ENCODE results near the gene HSPB2. TPM values are rescaled to one million over a fixed set of nuclear protein-coding genes. Genes with fewer than 3 reads are reported as not detected.
A peak's percentile ranks its signal among the peaks of the same experiment; 100 is the strongest.

The HSPB2 gene
- total and polyA plus RNA-seq, 8 donors, result 0.37 to 5.1 (median 3.0) TPM; not detected in 4

GRCh38 chr11:111923951-111924350, 11.4 kb downstream of the HSPB2 start:
- Histone ChIP-seq H3K4me3 (no peak overlapping the region), H3K9me3 (no peaks in the 10 kb centered on the region), H3K27me3 (no peaks in the 10 kb centered on the region), H3K36me3 (peaks cover 0 to 7% (median 2%) of the 10 kb centered on the region in 4 donors), H3K27ac (peak overlapping the region; percentile 81 to 93 (median 85)), H3K4me1 (peaks cover 39 to 79% (median 56%) of the 10 kb centered on the region in 4 donors)
- TF ChIP-seq POLR2AphosphoS5 (IDR thresholded peaks at IDR 0.05) (no peak), EP300 (IDR thresholded peaks at IDR 0.05) (no peak), POLR2A (IDR thresholded peaks at IDR 0.05) (no peak)
- TF ChIP-seq, protein P1, sequence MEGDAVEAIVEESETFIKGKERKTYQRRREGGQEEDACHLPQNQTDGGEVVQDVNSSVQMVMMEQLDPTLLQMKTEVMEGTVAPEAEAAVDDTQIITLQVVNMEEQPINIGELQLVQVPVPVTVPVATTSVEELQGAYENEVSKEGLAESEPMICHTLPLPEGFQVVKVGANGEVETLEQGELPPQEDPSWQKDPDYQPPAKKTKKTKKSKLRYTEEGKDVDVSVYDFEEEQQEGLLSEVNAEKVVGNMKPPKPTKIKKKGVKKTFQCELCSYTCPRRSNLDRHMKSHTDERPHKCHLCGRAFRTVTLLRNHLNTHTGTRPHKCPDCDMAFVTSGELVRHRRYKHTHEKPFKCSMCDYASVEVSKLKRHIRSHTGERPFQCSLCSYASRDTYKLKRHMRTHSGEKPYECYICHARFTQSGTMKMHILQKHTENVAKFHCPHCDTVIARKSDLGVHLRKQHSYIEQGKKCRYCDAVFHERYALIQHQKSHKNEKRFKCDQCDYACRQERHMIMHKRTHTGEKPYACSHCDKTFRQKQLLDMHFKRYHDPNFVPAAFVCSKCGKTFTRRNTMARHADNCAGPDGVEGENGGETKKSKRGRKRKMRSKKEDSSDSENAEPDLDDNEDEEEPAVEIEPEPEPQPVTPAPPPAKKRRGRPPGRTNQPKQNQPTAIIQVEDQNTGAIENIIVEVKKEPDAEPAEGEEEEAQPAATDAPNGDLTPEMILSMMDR (IDR thresholded peaks at IDR 0.05), result no peak
- intact Hi-C loops (cut with DNase I; ENCODE audit: low total_unique reads), result no loop called here
- DNase-seq, result no peak

- no peaks in the 10 kb centered on the region for H3K27me3 ChIP-seq
- intact Hi-C loops (cut with DNase I; ENCODE audit: low total_unique reads), result no loop called here
- peaks cover 0 to 7% (median 2%) of the 10 kb centered on the region in 4 donors for H3K36me3 ChIP-seq
- H3K4me1 ChIP-seq, result peaks cover 39 to 61% (median 51%) of the 10 kb centered on the region in 4 donors
- H3K9me3 ChIP-seq, result no peaks in the 10 kb centered on the region
- peak overlapping the region; percentile 85 to 93 (median 91) for H3K27ac ChIP-seq
- H3K4me3 ChIP-seq, result peak overlapping the region in 1 of 4 donors; percentile 37
- WGBS, 5 donors, result 90 to 95% (median 93%) methylated on average over 16 of the region's 16 CpGs
- no peak for DNase-seq
- no peak for TF ChIP-seq EP300 (IDR thresholded peaks at IDR 0.05)
- TF ChIP-seq POLR2AphosphoS5 (IDR thresholded peaks at IDR 0.05), result no peak
- TF ChIP-seq POLR2A (IDR thresholded peaks at IDR 0.05), result no peak
- TF ChIP-seq, protein P1 (IDR thresholded peaks at IDR 0.05), result no peak
These were observed 13.4 kb downstream of the HSPB2 start for GRCh38 chr11:111925953-111926352.

DNA sequence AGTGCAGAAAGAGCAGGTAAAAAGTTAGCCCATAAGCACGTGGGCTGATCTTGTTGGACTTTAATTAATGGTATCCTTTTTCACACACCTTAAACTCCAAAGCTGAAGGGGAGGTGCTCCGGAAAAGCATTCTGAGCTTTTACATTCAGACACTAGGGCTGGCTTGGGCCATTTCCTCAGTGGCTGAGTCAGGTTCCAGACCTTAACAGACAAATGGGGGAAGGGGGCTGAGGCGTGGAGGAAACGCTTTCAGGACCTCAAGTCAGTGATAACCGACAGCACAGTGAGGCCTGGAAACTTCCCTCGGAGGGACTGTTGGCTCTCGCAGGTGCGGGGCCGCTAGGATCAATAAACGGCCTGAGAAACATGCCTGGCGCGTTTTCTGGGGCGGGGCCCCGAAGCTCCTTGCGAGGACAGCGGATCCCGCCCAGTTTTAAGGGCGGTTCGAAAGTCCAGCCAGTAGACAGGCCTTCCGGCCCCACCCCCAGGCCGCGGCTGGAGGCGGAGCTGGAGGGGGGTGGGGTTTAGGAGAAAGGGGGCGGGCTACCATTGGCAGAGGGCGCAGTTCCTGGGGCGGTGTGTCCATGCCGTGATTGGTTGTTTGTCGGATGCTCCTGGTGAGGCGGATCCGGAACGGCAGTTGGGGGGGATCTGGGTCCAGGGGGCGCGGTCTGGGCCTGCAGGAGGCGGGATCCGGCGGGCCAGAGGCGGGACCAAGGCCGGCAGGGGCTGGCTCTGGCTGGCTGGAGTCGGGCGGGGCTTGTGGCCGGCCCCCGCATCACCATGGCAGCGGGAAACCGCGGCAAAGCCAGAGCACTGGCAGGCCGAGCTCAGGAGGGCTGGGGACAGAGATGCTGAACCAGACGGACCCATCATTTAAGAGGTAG, 14.2 kb downstream of the HSPB2 start:
- Histone ChIP-seq H3K4me1 (peaks cover 39 to 59% (median 50%) of the 10 kb centered on the region in 4 donors), H3K27me3 (no peaks in the 10 kb centered on the region), H3K9me3 (no peaks in the 10 kb centered on the region), H3K4me3 (peak overlapping the region; percentile 38 to 48 (median 41)), H3K36me3 (peaks cover 0 to 7% (median 2%) of the 10 kb centered on the region in 4 donors), H3K27ac (peak overlapping the region; percentile 85 to 93 (median 91))
- intact Hi-C loops (cut with DNase I; ENCODE audit: low total_unique reads), result no loop called here
- TF ChIP-seq EP300 (IDR thresholded peaks at IDR 0.05) (no peak), POLR2AphosphoS5 (IDR thresholded peaks at IDR 0.05) (peak; percentile 38 to 69 (median 56)), POLR2A (IDR thresholded peaks at IDR 0.05) (no peak)
- TF ChIP-seq, protein P1 (IDR thresholded peaks at IDR 0.05), result peak in 1 of 7 experiments; percentile 15
- 0 to 1% (median 1%) methylated on average over 24 to 47 of the region's 47 CpGs for WGBS, 5 donors
- DNase-seq, result peak; percentile 97 to 99

- peaks cover 0 to 6% (median 2%) of the 10 kb centered on the region in 4 donors for H3K36me3 ChIP-seq
- H3K4me3 ChIP-seq, result no peak overlapping the region
- H3K9me3 ChIP-seq, result no peaks in the 10 kb centered on the region
- no peaks in the 10 kb centered on the region for H3K27me3 ChIP-seq
- TF ChIP-seq POLR2AphosphoS5 (IDR thresholded peaks at IDR 0.05), result no peak
- no peak overlapping the region for H3K27ac ChIP-seq
- intact Hi-C loops (cut with DNase I; ENCODE audit: low total_unique reads), result loop anchor here (5.0 kb wide), 1 partner anchor 52 kb away; no protein-coding TSS in a partner anchor
- H3K4me1 ChIP-seq, result peaks cover 14 to 41% (median 20%) of the 10 kb centered on the region in 4 donors
- DNase-seq, result no peak
- WGBS, 5 donors, result 28 to 47% (median 42%) methylated on average over 4 of the region's 4 CpGs
These were observed 17.9 kb downstream of the HSPB2 start for GRCh38 chr11:111930472-111930871.
